Stimulated activated CD4-positive, alpha-beta T cell treated with anti-CD3 and anti-CD28 coated beads, Interleukin-4, amount 100 ng/mL, for 24 hours (primary cell): ENCODE measurements around the gene MFN2.
"Not testable (repeated sequence)": the region's sequence is repeated elsewhere in the genome, so short reads cannot be mapped to it uniquely, and the experiment has no call there.

ENCODE experiments used
- DNase-seq: peaks from one replicate; pipeline ENCODE4 v3.0.0-alpha.2; 2020

The MFN2 gene

DNA sequence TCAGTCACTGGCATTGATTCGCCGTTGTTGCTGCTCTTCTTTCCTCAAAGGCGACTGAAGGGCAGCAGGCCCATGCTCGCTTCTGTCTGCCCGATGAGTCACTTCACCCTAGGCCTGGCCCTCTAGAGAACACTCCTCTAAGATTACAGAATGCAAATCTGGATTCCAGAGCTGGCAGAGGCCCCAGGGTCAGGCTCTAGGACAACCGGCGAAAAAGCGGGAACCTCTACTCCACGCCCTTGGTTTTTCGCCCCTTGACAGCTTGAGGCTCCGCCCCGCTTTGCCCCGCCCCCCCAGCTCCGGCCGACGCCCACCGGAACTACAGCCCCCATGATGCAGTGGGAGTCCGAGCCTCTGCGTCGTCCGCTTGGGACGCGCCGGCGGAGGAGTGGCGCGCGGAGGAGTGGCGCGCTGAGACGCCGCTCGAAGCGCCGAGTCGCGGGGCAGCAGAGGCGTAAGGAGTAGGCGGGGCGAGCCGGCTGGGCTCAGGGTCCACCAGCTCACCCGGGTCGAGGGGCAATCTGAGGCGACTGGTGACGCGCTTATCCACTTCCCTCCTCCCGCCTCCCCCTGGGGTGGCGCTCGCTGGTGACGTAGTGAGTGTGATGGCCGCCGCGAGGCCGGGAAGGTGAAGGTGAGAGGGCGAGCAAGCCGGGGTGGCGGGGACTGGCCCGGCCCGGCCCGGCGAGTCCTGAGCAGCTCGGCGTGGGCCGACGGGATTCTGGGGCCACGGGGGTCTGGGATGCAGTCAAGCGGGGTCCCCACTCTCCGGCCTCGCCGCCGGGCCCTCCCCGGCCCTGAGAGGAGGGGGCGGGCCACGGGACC, at the start of gene MFN2:
MFN2 (plus strand) TSS at position 594 of the 825 bp plus-strand sequence. CDS start 8,725 bp downstream, outside the sequence.
- peak; percentile 94 for DNase-seq

DNA sequence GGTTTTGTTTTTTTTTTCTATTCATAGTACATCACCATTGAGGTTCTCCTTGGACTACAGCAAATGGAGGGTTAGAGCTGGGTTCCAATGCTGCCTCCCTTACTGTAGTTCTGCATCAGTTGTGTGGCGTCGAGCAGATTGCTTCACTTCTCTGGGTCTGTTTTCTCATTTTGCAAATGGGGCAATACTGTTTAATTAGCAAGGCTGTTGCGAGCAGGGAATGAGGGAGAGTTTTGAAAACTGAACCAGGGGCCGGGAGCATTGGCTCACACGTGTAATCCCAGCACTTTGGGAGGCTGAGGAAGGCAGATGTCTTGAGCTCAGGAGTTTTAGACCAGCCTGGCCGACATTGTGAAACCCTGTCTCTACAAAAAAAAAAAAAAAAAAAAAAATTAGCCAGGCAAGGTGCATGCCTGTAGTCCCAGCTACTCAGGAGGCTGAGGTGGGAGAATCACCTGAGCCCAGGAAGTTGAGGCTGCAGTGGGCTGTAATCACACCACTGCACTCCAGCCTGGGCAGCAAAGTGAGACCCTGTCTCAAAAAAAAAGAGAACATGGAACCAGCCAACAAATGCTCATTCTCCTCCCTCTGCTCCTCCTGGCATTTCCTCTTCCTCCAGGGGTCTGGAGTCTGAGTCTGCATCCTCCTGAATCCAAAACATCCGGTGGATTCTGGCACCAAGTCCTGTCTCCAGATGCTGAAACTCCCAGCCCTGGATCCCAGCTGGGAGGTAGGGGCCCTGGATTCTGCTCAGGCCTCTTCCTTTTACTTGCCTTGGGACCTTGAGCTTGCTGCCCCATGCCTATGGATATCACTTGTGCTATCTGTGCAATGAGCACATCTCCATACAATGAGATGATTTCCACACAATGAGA, 49.4 kb upstream of the MFN2 start:
- DNase-seq: no peak

- no peak for DNase-seq
Measured at GRCh38 chr1:11931845-11932244, 48.4 kb upstream of the MFN2 start.

DNA sequence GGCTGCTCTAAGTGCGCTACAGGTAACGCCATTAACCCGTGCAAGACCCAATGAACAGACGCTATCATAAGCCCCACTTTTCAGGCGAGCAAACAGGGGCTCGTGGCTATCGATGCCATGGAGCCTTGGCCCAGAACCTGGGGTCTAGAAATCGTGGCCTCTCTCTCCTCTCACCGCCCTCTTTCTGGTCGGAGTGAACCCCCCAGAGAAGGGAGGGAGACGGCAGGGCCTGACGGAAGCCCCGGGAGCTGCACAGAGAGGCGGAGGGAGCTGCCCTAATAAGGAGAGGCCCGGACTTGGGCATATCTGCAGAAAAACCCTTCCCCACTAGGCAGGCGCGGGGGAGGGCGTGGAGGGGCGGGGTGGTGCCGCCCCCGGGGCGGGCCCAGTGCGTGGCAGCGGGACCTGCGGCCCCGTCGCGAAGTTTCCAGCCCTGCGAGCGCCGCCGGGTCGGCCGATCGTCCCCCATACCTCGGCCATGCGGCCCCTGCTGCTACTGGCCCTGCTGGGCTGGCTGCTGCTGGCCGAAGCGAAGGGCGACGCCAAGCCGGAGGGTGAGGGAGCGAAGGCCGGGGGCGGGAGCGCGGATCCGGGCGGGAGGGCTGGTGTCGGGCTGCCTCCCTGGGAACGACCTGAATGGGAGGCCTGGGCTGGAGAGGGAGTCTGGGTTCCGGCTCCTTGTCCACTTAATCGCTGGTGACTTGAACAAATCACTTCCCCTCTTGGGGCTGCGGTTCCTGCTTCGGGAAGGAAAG, 45.8 kb upstream of the MFN2 start, which contains the start of gene PLOD1:
PLOD1 (plus strand) TSS at position 416 of the 755 bp plus-strand sequence; CDS start at position 479, 63 bp downstream.
- DNase-seq: peak; percentile 82

DNA sequence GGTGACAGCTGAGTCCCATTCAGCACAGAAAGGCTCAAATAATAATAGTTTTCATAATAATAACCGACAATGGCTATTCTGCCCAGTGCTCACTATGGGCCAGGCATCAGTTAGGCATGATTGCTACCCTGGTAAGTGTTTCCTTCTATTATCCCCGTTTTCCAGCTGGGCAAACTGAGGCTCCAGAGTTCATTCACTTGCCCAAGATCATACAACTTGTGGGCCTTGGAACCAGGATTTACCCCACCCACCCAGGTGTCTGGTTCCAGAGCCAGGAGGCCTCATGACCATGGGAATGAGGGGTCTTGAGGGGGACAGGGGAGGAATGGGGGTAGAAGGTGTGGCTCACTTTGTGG, 45.2 kb upstream of the MFN2 start:
- DNase-seq: no peak

DNA sequence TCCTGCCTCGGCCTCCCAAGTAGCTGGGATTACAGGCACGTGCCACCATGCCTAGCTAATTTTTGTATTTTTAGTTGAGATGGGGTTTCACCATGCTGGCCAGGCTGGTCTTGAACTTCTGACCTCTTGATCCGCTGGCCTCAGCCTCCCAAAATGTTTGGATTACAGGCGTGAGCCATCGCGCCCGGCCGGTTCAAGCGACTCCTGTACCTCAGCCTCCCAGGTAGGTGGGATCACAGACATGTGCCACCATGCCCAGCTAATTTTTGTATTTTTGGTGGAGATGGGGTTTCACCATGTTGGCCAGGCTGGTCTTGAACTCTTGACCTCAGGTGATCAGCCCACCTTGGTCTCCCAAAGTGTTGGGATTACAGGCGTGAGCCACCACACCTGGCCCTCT, 44.5 kb upstream of the MFN2 start:
- DNase-seq: not testable (repeated sequence)

GRCh38 chr1:11938722-11939526, 41.3 kb upstream of the MFN2 start:
- DNase-seq: no peak

DNA sequence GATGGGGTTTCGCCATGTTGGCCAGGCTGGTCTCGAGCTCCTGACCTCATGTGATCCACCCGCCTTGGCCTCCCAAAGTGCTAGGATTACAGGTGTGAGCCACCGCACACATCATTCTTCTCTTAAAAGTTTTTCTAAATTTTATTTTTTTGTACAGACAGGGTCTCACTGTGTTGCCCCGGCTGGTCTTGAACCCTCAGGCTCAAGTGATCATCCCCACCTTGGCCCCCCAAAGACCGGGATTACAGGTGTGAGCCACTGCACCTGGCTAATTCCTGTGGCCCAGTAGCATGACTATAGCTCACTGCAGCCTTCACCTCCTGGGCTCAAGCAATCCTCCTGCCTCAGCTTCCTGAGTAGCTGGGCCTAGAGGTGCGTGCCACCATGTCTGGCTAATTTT, 40.5 kb upstream of the MFN2 start:
- DNase-seq: not testable (repeated sequence)

DNA sequence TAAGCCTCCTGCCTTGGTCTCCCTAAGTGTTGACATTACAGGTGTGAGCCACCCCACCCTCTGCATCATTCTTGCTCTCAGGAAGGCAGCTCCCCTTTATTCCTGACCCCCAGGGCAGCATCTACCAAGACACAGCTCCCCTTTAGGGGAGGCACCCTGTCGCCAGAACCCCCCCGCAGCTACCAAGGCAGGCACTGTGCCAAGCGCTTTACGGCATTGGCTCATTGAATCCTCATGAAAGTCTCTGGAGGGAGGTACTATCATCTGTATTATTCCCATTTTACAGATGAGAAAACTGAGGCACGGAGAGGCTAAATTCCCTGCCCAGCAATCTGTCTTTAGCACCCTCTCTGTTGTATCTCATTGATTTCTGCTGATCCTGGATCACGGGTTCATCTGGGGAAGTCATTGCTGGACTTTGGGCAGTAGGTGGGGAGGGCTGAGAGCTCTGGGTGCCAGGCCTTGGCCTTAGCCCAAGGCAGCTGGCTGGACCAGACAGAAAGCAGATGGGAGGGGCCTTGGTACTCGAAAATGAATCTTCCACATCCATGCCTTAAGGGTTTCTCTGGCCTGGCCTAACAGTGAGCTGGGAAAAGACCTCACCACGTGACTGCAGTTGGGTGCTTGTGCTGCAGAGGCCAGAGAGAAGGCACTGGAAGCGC, 39.9 kb upstream of the MFN2 start:
- no peak for DNase-seq

- no peak for DNase-seq
Measured at GRCh38 chr1:11942280-11942679, 38.0 kb upstream of the MFN2 start.

GRCh38 chr1:11943619-11944018, 36.6 kb upstream of the MFN2 start:
- DNase-seq: no peak

DNA sequence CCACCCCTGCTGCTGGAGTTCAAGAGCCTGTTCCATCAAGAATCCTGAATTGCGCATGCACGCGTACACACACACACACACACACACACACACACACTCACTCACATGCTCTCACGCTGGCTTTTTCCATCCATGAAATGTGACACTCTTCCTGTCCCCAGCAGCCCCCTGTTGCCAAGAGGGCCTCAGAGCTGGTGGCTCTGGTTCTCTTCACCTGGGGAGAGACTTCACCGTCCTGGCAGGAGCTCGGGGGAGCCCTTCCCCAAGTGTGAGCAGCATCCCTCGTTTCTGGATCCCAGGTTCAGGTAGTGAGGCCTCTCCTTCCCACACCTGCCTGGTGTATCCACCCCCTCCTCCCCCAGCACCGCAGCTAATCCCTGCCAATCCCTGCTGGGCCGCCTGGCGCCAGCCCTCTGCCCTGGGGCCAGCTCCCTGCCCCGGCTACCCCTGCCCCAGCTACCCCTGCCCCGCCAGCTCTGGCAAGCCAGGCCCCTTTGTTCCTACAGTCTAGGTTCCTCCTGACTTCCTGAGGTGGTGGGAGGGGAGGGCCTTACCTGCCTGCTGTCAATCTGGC, 35.8 kb upstream of the MFN2 start:
- no peak for DNase-seq

DNA sequence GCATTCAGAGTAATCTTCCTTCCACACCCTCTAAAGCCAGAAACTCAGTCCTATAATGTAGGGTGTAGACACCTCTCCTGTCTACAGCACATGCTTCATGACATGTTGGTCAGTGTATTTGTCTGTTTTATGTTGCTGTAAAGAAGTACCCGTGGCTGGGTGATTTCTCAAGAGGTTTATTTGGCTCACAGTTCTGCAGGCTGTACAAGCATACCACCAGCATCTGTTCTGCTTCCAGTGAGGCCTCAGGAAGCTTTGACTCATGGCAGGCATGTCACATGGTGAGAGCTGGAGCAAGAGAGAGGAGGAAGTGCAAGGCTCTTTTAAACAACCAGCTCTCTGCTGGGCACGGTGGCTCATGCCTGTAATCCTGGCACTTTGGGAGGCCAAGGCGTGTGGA, 33.6 kb upstream of the MFN2 start:
- no peak for DNase-seq

GRCh38 chr1:11948822-11949458, 31.3 kb upstream of the MFN2 start:
- DNase-seq: no peak

DNA sequence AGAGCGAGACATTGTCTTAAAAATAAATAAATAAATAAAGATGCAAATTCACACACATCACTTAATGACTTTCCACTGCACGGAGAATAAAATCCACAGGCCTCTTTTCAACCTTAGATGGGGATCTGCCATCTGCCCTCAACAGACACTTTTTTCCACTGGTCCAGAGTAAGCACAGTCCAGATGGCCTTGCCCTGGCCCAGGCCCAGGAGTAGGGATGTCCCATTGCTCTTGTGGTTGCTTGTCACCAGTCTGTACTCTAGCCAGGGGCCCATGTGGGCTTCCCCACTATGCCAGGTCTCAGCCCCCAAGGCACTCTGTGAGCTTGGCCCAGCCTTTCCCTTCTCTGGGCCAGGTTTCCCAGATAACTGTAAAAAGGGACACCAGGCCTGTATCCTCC, 28.3 kb upstream of the MFN2 start:
- no peak for DNase-seq

- DNase-seq: no peak
Measured at GRCh38 chr1:11952455-11953109, 27.7 kb upstream of the MFN2 start.

DNA sequence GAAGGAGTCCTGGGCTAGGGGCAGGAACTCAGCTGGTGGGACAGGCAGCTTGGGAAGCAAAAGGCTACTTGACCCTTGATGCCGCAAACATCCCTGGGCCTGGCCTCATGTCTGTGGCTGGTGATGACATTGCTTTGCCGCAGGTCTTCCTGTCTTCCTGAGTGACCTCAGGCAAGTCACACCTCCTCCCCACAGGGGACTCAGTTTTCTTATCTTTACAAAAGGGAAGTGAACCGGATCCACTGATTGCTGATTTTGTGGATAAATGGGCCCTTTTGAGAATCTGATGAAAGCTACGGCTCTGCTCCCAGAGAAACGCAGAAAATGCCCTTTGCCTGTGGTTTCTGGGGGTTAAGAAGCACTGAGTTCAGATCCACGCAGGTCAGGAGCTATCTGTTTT, 25.0 kb upstream of the MFN2 start:
- DNase-seq: no peak

DNA sequence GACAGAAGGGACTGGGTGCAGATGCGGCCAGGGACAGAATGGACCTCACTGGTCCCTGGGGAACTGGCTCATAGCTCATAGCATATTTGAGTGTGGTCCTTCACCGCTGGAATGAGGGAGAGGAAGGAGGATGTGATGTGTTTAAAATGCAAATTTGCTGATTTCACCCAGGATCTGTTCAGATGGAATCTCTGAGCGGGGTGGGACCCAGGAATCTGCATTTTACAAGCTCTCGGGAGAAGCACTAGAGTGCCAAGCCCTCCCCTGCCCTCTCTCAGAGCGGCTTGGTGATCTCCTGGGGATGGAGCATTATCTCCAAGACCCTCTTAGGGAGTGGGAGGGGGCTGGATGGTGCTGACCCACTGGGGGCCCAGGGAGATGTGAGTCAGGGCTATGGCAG, 22.8 kb upstream of the MFN2 start:
- no peak for DNase-seq

DNA sequence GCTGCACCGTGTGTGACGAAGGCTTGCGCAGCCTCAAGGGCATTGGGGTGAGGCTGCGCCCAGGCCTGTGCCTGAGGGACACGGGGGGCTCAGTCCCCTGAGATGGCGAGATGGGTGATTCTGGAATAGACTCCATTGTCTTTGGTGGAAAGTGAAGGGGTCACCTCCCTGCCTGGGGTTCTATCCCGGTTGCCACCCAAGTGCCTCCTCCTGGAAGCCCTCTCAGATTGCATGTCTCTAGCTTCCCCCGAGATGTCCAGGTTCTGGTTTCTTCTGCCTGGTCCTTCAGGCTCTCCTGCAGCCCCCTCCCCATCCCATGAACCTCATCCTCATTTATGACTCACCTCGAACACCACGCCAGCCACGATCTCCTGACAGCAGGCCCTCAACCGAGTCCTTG, 22.3 kb upstream of the MFN2 start:
- no peak for DNase-seq

- no peak for DNase-seq
Measured at GRCh38 chr1:11960276-11960675, 20.0 kb upstream of the MFN2 start.
